Measurements from ENCODE around the gene MAGEA2. TPM values are rescaled to one million over a fixed set of nuclear protein-coding genes. Genes with fewer than 3 reads are reported as not detected.
"Not testable (repeated sequence)": the region's sequence is repeated elsewhere in the genome, so short reads cannot be mapped to it uniquely, and the experiment has no call there.

MAGEA2 gene
- total and polyA plus RNA-seq, 2 donors (not counting 3 experiments of a cell fraction or from before 2014, with no cell fraction given) = not detected

DNA sequence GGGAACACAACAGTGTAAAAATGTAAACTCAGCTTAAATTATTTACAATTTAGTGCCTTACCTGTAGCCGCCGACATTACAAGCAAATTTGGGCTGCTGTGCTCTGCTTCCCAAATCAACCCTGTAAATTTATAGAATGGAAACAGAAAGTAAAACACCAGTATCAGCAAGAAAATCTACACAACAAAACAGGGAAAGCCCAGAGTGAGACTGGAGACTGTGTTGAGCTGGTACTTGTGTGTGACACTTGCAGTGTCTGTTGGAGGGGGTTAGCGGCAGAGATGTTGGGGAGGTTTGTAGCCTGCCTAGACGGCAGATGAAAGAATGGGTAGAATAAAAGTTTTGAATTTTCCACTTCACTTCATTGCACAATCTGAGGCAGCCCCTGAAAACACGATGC is 40.4 kb downstream of the MAGEA2 start:
- CTCF ChIA-PET; H3K4me3 ChIP-seq (replicated peaks in 1 of 3; ENCODE audit: insufficient read depth in 1 of 3, low read depth in 1 of 3, low read length in 3 of 3); H3K9me3 ChIP-seq (replicated peaks; ENCODE audit: control insufficient read depth, insufficient read depth, low read length); H3K36me3 ChIP-seq (ENCODE audit: control insufficient read depth in 2 of 2, extremely low read depth in 1 of 2, insufficient read depth in 2 of 2, low read length in 2 of 2); H3K27ac ChIP-seq (ENCODE audit: insufficient read depth, low read depth, low read length); H3K79me2 ChIP-seq (ENCODE audit: control insufficient read depth, insufficient read depth, low read length); H3K9ac ChIP-seq (replicated peaks; ENCODE audit: extremely low read depth, insufficient read depth, low read length); H3K4me1 ChIP-seq (ENCODE audit: control insufficient read depth, extremely low read depth, insufficient read depth, low read length); H3K9me1 ChIP-seq (replicated peaks; ENCODE audit: control insufficient read depth, extremely low read depth, insufficient read depth, low read length); POLR2A ChIA-PET; H4K20me1 ChIP-seq (replicated peaks; ENCODE audit: control insufficient read depth, extremely low read depth, insufficient read depth, low read length); H2AFZ ChIP-seq (ENCODE audit: low read depth, low read length); H3K27me3 ChIP-seq (ENCODE audit: control insufficient read depth in 2 of 2, insufficient read depth in 2 of 2, low read length in 2 of 2); H3K4me2 ChIP-seq (ENCODE audit: insufficient read depth, low read length); FAIRE-seq; BruUV-seq (replicated peaks); intact Hi-C loops (cut with micrococcal nuclease); DNase-seq (ENCODE audit: low read depth, low spot score); dilution Hi-C loops (cut with MboI; ENCODE audit: extremely low pct_ligation_motif_present, low sequenced_read_pairs): not testable (repeated sequence)

DNA sequence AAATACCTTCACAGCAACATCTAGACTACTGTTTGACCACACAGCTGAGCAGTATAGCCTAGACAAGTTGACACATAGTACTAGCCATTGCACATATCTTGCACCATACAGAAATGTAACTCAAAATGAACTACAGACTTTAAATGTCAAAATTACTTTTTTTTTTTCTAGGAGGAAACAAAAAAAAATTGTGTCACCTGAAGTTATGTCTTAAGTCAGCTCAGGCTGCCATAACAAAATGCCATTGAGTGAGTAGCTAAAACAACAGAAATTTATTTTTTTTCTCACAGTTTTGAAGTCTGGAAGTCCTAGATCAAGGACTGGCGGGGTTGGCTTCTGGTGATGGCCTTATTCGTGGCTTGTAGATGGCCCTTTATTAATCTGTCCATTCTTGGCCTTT is 44.5 kb downstream of the MAGEA2 start, which contains the start of gene CSAG2:
Gene CSAG2 (minus strand): TSS at position 101 of the 400 bp plus-strand sequence. CDS start 161 bp downstream, outside the sequence.
- H3K27me3 ChIP-seq (ENCODE audit: control insufficient read depth in 2 of 2, insufficient read depth in 2 of 2, low read length in 2 of 2); H3K9ac ChIP-seq (replicated peaks; ENCODE audit: extremely low read depth, insufficient read depth, low read length); H3K27ac ChIP-seq (ENCODE audit: insufficient read depth, low read depth, low read length); POLR2A ChIA-PET; CTCF ChIA-PET; H3K36me3 ChIP-seq (ENCODE audit: control insufficient read depth in 2 of 2, extremely low read depth in 1 of 2, insufficient read depth in 2 of 2, low read length in 2 of 2); DNase-seq (ENCODE audit: low read depth, low spot score); H2AFZ ChIP-seq (ENCODE audit: low read depth, low read length); BruUV-seq (replicated peaks); H3K4me1 ChIP-seq (ENCODE audit: control insufficient read depth, extremely low read depth, insufficient read depth, low read length); H4K20me1 ChIP-seq (replicated peaks; ENCODE audit: control insufficient read depth, extremely low read depth, insufficient read depth, low read length); H3K79me2 ChIP-seq (ENCODE audit: control insufficient read depth, insufficient read depth, low read length); H3K9me3 ChIP-seq (replicated peaks; ENCODE audit: control insufficient read depth, insufficient read depth, low read length); FAIRE-seq; intact Hi-C loops (cut with micrococcal nuclease); H3K4me2 ChIP-seq (ENCODE audit: insufficient read depth, low read length); H3K4me3 ChIP-seq (replicated peaks in 1 of 3; ENCODE audit: insufficient read depth in 1 of 3, low read depth in 1 of 3, low read length in 3 of 3); dilution Hi-C loops (cut with MboI; ENCODE audit: extremely low pct_ligation_motif_present, low sequenced_read_pairs); H3K9me1 ChIP-seq (replicated peaks; ENCODE audit: control insufficient read depth, extremely low read depth, insufficient read depth, low read length): not testable (repeated sequence)

DNA sequence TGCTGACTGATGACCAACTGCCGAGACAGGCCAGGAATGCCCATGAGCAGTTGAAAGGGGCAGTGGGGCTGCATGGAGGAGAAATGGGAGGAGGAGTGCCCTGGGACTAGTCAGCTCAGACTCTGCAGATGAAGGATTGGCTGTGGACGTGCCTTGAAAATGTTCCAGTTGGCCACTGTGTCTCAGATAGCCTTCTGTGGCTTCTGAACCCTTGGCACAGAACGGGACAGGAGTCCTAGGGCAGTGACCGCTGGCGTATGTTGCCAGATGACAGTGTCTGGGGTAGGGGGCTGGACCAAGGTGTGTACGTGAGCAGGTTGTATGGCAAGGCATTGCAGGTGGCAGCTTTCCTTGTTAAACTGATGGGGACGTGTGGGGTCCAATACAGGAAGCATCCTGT is 47.1 kb downstream of the MAGEA2 start:
- H3K27ac ChIP-seq (ENCODE audit: insufficient read depth, low read depth, low read length); H3K36me3 ChIP-seq (ENCODE audit: control insufficient read depth in 2 of 2, extremely low read depth in 1 of 2, insufficient read depth in 2 of 2, low read length in 2 of 2); H3K4me2 ChIP-seq (ENCODE audit: insufficient read depth, low read length); H3K4me1 ChIP-seq (ENCODE audit: control insufficient read depth, extremely low read depth, insufficient read depth, low read length); CTCF ChIA-PET; H2AFZ ChIP-seq (ENCODE audit: low read depth, low read length); dilution Hi-C loops (cut with MboI; ENCODE audit: extremely low pct_ligation_motif_present, low sequenced_read_pairs); BruUV-seq (replicated peaks); H3K9ac ChIP-seq (replicated peaks; ENCODE audit: extremely low read depth, insufficient read depth, low read length); intact Hi-C loops (cut with micrococcal nuclease); H3K27me3 ChIP-seq (ENCODE audit: control insufficient read depth in 2 of 2, insufficient read depth in 2 of 2, low read length in 2 of 2); POLR2A ChIA-PET; FAIRE-seq; H3K79me2 ChIP-seq (ENCODE audit: control insufficient read depth, insufficient read depth, low read length); H3K9me1 ChIP-seq (replicated peaks; ENCODE audit: control insufficient read depth, extremely low read depth, insufficient read depth, low read length); H3K4me3 ChIP-seq (replicated peaks in 1 of 3; ENCODE audit: insufficient read depth in 1 of 3, low read depth in 1 of 3, low read length in 3 of 3); H3K9me3 ChIP-seq (replicated peaks; ENCODE audit: control insufficient read depth, insufficient read depth, low read length); H4K20me1 ChIP-seq (replicated peaks; ENCODE audit: control insufficient read depth, extremely low read depth, insufficient read depth, low read length); DNase-seq (ENCODE audit: low read depth, low spot score): not testable (repeated sequence)

DNA sequence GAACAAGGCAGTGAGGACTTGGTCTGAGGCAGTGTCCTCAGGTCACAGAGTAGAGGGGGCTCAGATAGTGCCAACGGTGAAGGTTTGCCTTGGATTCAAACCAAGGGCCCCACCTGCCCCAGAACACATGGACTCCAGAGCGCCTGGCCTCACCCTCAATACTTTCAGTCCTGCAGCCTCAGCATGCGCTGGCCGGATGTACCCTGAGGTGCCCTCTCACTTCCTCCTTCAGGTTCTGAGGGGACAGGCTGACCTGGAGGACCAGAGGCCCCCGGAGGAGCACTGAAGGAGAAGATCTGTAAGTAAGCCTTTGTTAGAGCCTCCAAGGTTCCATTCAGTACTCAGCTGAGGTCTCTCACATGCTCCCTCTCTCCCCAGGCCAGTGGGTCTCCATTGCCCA is 53.3 kb downstream of the MAGEA2 start:
- POLR2A ChIA-PET; H3K36me3 ChIP-seq (ENCODE audit: control insufficient read depth in 2 of 2, extremely low read depth in 1 of 2, insufficient read depth in 2 of 2, low read length in 2 of 2); H3K4me2 ChIP-seq (ENCODE audit: insufficient read depth, low read length); H3K9me3 ChIP-seq (replicated peaks; ENCODE audit: control insufficient read depth, insufficient read depth, low read length); H3K9ac ChIP-seq (replicated peaks; ENCODE audit: extremely low read depth, insufficient read depth, low read length); BruUV-seq (replicated peaks); H3K4me3 ChIP-seq (replicated peaks in 1 of 3; ENCODE audit: insufficient read depth in 1 of 3, low read depth in 1 of 3, low read length in 3 of 3); H2AFZ ChIP-seq (ENCODE audit: low read depth, low read length); H3K79me2 ChIP-seq (ENCODE audit: control insufficient read depth, insufficient read depth, low read length); H3K27me3 ChIP-seq (ENCODE audit: control insufficient read depth in 2 of 2, insufficient read depth in 2 of 2, low read length in 2 of 2); H3K9me1 ChIP-seq (replicated peaks; ENCODE audit: control insufficient read depth, extremely low read depth, insufficient read depth, low read length); DNase-seq (ENCODE audit: low read depth, low spot score); H3K4me1 ChIP-seq (ENCODE audit: control insufficient read depth, extremely low read depth, insufficient read depth, low read length); dilution Hi-C loops (cut with MboI; ENCODE audit: extremely low pct_ligation_motif_present, low sequenced_read_pairs); FAIRE-seq; H3K27ac ChIP-seq (ENCODE audit: insufficient read depth, low read depth, low read length); CTCF ChIA-PET; H4K20me1 ChIP-seq (replicated peaks; ENCODE audit: control insufficient read depth, extremely low read depth, insufficient read depth, low read length); intact Hi-C loops (cut with micrococcal nuclease): not testable (repeated sequence)

Data from endothelial cell of umbilical vein (primary cell).